ENCODE measurements around the gene ANO10. TPM values are rescaled to one million over a fixed set of nuclear protein-coding genes. Genes with fewer than 3 reads are reported as not detected.

Gene ANO10
- total and polyA plus RNA-seq, 11 donors, result 8.3 to 29.8 (median 15.8) TPM

DNA sequence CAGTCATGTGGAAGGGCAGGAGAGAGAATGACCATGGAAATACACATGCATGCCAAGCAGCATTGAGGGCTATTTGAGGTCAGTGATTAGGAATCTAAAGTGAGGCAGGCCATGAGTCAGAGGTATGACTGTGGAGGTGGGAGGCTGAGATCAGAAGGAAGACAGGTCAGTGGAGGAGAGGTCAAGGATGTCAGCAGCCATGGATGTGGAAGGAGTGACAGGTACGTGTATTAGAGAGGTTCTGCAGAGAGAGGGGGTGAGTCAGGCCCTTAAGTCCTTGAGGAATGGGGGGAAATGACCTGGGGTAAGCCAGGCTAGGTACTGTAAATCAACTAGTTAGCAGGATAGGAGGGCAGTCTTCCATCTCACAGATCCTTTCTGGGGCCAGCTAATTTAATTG lies 166.6 kb downstream of the ANO10 start:
- DNase-seq (peak in 1 of 5 donors; percentile 36), ATAC-seq (peak in 3 of 4 donors; percentile 39 to 92 (median 86))
- intact Hi-C loops (cut with DNase I), result no loop called here
- 33 to 62% (median 55%) methylated on average over 1 of the region's 1 CpG for WGBS, 4 donors
- Histone ChIP-seq H3K27me3 (no peaks in the 10 kb centered on the region), H3K9me3 (no peaks in the 10 kb centered on the region), H3K36me3 (no peaks in the 10 kb centered on the region), H3K27ac (no peak overlapping the region), H3K4me1 (peaks cover 0 to 8% (median 0%) of the 10 kb centered on the region in 12 donors), H3K4me3 (no peak overlapping the region)
- TF ChIP-seq POLR2A (IDR thresholded peaks at IDR 0.05) (no peak), CTCF (IDR thresholded peaks at IDR 0.05) (no peak)

DNA sequence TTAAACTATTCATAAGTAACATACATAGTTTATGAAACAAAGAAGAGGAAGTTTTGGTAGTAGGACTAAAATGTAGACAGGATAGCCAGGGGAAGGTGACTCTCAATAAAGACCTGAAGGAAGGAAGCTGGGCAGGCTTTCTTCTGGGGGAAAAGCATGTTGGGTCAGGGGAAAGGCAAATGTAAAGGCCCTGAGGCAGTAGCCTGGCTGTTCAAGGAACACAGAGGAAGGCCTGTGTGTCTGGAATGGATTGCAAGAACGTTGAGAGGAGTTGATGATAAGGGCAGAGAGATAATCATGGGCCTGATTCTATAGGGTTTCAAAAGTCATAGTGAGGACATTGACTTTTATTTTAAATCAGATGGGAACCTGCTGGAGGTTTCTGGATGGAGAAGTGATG lies 167.8 kb downstream of the ANO10 start:
- intact Hi-C loops (cut with DNase I), result no loop called here
- H3K36me3 ChIP-seq, result no peaks in the 10 kb centered on the region
- no peak for TF ChIP-seq POLR2A (IDR thresholded peaks at IDR 0.05)
- no peak for TF ChIP-seq CTCF (IDR thresholded peaks at IDR 0.05)
- 38 to 55% (median 46%) methylated on average over 1 of the region's 1 CpG for WGBS, 4 donors
- peaks cover 0 to 8% (median 0%) of the 10 kb centered on the region in 12 donors for H3K4me1 ChIP-seq
- H3K27me3 ChIP-seq, result no peaks in the 10 kb centered on the region
- ATAC-seq, result no peak
- no peak overlapping the region for H3K27ac ChIP-seq
- DNase-seq, result no peak
- H3K9me3 ChIP-seq, result no peaks in the 10 kb centered on the region
- no peak overlapping the region for H3K4me3 ChIP-seq

- ATAC-seq, result no peak
- Histone ChIP-seq H3K27me3 (no peaks in the 10 kb centered on the region), H3K27ac (no peak overlapping the region), H3K4me1 (peaks cover 0 to 8% (median 0%) of the 10 kb centered on the region in 12 donors), H3K4me3 (no peak overlapping the region), H3K9me3 (no peaks in the 10 kb centered on the region), H3K36me3 (no peaks in the 10 kb centered on the region)
- TF ChIP-seq CTCF (IDR thresholded peaks at IDR 0.05) (no peak), POLR2A (IDR thresholded peaks at IDR 0.05) (no peak)
- DNase-seq, result no peak
- 96 to 100% (median 97%) methylated on average over 2 of the region's 2 CpGs for WGBS, 4 donors
- intact Hi-C loops (cut with DNase I), result no loop called here
Observed at GRCh38 chr3:43451670-43452254, 170.0 kb downstream of the ANO10 start.

GRCh38 chr3:43448098-43448497 lies 173.7 kb downstream of the ANO10 start:
- Histone ChIP-seq H3K27me3 (no peaks in the 10 kb centered on the region), H3K27ac (no peak overlapping the region), H3K36me3 (no peaks in the 10 kb centered on the region), H3K4me3 (no peak overlapping the region), H3K9me3 (no peaks in the 10 kb centered on the region), H3K4me1 (no peaks in the 10 kb centered on the region)
- intact Hi-C loops (cut with DNase I), result no loop called here
- WGBS, 4 donors, result 95 to 100% (median 98%) methylated on average over 1 of the region's 1 CpG
- TF ChIP-seq CTCF (IDR thresholded peaks at IDR 0.05), result no peak
- TF ChIP-seq POLR2A (IDR thresholded peaks at IDR 0.05), result no peak
- ATAC-seq, result no peak
- no peak for DNase-seq

Data from heart left ventricle (tissue), 16 donors.